Fibroblast of lung (primary cell): ENCODE measurements around the gene PUS7L. TPM values are rescaled to one million over a fixed set of nuclear protein-coding genes. Genes with fewer than 3 reads are reported as not detected.

Experiments
- DNase-seq, 2 donors: peaks; one replicate each; pipeline versions ENCODE4 v3.0.0 to v3.0.0-alpha.2; 2010; ENCODE audit warnings: low read depth in 2 of 2
- H2AFZ ChIP-seq: 2 replicates; pipeline ENCODE4 v1.5.1; 2012; ENCODE audit warnings: low read length, control low read depth, inconsistent platforms
- H3K27ac ChIP-seq: 2 replicates; pipeline ENCODE4 v1.5.1; 2011; ENCODE audit warnings: low read length, control low read depth; ENCODE audit not compliant: insufficient read depth
- H3K27me3 ChIP-seq: 2 replicates; pipeline ENCODE4 v1.5.1; 2011; ENCODE audit warnings: mild to moderate bottlenecking, low read length; ENCODE audit not compliant: control insufficient read depth, insufficient read depth
- H3K36me3 ChIP-seq: 2 replicates; pipeline ENCODE4 v1.5.1; 2011; ENCODE audit warnings: low read length; ENCODE audit not compliant: control insufficient read depth, insufficient read depth
- H3K4me1 ChIP-seq: 2 replicates; pipeline ENCODE4 v1.5.1; 2011; ENCODE audit warnings: low read length; ENCODE audit not compliant: control insufficient read depth, insufficient read depth; ENCODE audit errors: extremely low read depth
- H3K4me2 ChIP-seq: 2 replicates; pipeline ENCODE4 v1.5.1; 2011; ENCODE audit warnings: low read length, control low read depth; ENCODE audit not compliant: insufficient read depth; ENCODE audit errors: extremely low read depth
- H3K4me3 ChIP-seq, 4 experiments: fragments of 200-600 bp in 1 of 4; sonication (generic) in 1 of 4; replicated peaks in 1 of 4; 2 replicates each; pipeline ENCODE4 v1.5.1; 2011 to 2016; ENCODE audit warnings: low read length in 4 of 4, low read depth in 3 of 4, mild to moderate bottlenecking in 3 of 4, control low read depth in 2 of 4, inconsistent platforms in 1 of 4, mixed read lengths in 1 of 4; ENCODE audit not compliant: insufficient read depth in 1 of 4; ENCODE audit errors: control extremely low read depth in 1 of 4
- H3K79me2 ChIP-seq: 2 replicates; pipeline ENCODE4 v1.5.1; 2012; ENCODE audit warnings: mild to moderate bottlenecking, low read length, inconsistent platforms; ENCODE audit not compliant: control insufficient read depth, insufficient read depth
- H3K9ac ChIP-seq: 2 replicates; pipeline ENCODE4 v1.5.1; 2011; ENCODE audit warnings: mild to moderate bottlenecking, low read length, control low read depth; ENCODE audit not compliant: insufficient read depth
- H3K9me3 ChIP-seq: 2 replicates; pipeline ENCODE4 v1.5.1; 2012; ENCODE audit warnings: low read depth, low read length; ENCODE audit not compliant: control insufficient read depth, insufficient read depth
- H4K20me1 ChIP-seq: 2 replicates; pipeline ENCODE4 v1.5.1; 2011; ENCODE audit warnings: low read length; ENCODE audit not compliant: control insufficient read depth, insufficient read depth; ENCODE audit errors: extremely low read depth
- CTCF ChIP-seq, 2 donors: IDR thresholded peaks in 1 of 2; conservative IDR thresholded peaks in 1 of 2; 1 replicate in 1 of 2; 2 replicates in 1 of 2; pipeline ENCODE4 v1.5.1; 2011 to 2012; ENCODE audit warnings: low read length in 2 of 2, control low read depth in 1 of 2, inconsistent platforms in 1 of 2, low read depth in 1 of 2, mild to moderate bottlenecking in 1 of 2
- EZH2 ChIP-seq: IDR thresholded peaks from 2 replicates; pipeline ENCODE4 v1.5.1; 2012; ENCODE audit warnings: low read length, control low read depth, mild to moderate bottlenecking; ENCODE audit errors: missing control alignments
- polyA plus RNA-seq, 2 donors: library from polyadenylated mRNA; depleted of rRNA in 1 of 2; stranded (reverse) in 1 of 2; unstranded in 1 of 2; fragments of >200 nt; gene quantifications; 2 replicates each; pipeline ENCODE4 v1.2.1, GENCODE V29; 2011 to 2012; ENCODE audit warnings: missing spikeins in 1 of 2
- total RNA-seq: library from RNA; depleted of rRNA; stranded (reverse); fragments of >200 nt; gene quantifications from 2 replicates; pipeline ENCODE4 v1.2.1, GENCODE V29; 2014

PUS7L gene
- total and polyA plus RNA-seq, 2 donors (not counting 1 experiment from before 2014, with no cell fraction given) = 10.9 to 17.0 TPM

GRCh38 chr12:43776498-43776897, 17.9 kb upstream of the PUS7L start:
- no peak overlapping the region for H2AFZ ChIP-seq
- no peaks in the 10 kb centered on the region for H4K20me1 ChIP-seq
- no peak overlapping the region for H3K9ac ChIP-seq
- peak; percentile 13 to 53 for DNase-seq
- H3K4me1 ChIP-seq = no peaks in the 10 kb centered on the region
- H3K36me3 ChIP-seq = peaks cover 2% of the 10 kb centered on the region
- no peak overlapping the region for H3K27ac ChIP-seq
- no peak for TF ChIP-seq EZH2
- TF ChIP-seq CTCF (conservative IDR thresholded peaks at IDR 0.05 in 1 of 2, IDR thresholded peaks at IDR 0.05 in 1 of 2; ENCODE audit: low read depth in 1 of 2, low read length in 2 of 2) = peak; percentile 33 to 46
- no peaks in the 10 kb centered on the region for H3K79me2 ChIP-seq
- no peak overlapping the region for H3K4me3 ChIP-seq
- H3K27me3 ChIP-seq = no peaks in the 10 kb centered on the region
- H3K9me3 ChIP-seq = no peaks in the 10 kb centered on the region
- H3K4me2 ChIP-seq = no peak overlapping the region

GRCh38 chr12:43766291-43766690, 7.7 kb upstream of the PUS7L start:
- Histone ChIP-seq H3K27ac (no peak overlapping the region), H2AFZ (no peak overlapping the region), H3K4me3 (no peak overlapping the region), H3K4me1 (no peaks in the 10 kb centered on the region), H3K9me3 (no peaks in the 10 kb centered on the region), H3K4me2 (no peak overlapping the region), H3K36me3 (no peaks in the 10 kb centered on the region), H3K27me3 (no peaks in the 10 kb centered on the region), H3K79me2 (no peaks in the 10 kb centered on the region), H4K20me1 (no peaks in the 10 kb centered on the region), H3K9ac (no peak overlapping the region)
- no peak for TF ChIP-seq EZH2
- TF ChIP-seq CTCF (conservative IDR thresholded peaks at IDR 0.05 in 1 of 2, IDR thresholded peaks at IDR 0.05 in 1 of 2; ENCODE audit: low read depth in 1 of 2, low read length in 2 of 2) = no peak
- peak in 1 of 2 donors; percentile 31 for DNase-seq

- no peak for DNase-seq
- Histone ChIP-seq H3K27ac (no peak overlapping the region), H3K9me3 (no peaks in the 10 kb centered on the region), H3K27me3 (no peaks in the 10 kb centered on the region), H3K4me1 (peaks cover 5% of the 10 kb centered on the region), H3K79me2 (peaks cover 8% of the 10 kb centered on the region), H3K9ac (no peak overlapping the region), H3K4me2 (no peak overlapping the region), H4K20me1 (no peaks in the 10 kb centered on the region), H3K4me3 (no peak overlapping the region), H2AFZ (no peak overlapping the region), H3K36me3 (no peaks in the 10 kb centered on the region)
- no peak for TF ChIP-seq CTCF (conservative IDR thresholded peaks at IDR 0.05 in 1 of 2, IDR thresholded peaks at IDR 0.05 in 1 of 2; ENCODE audit: low read depth in 1 of 2, low read length in 2 of 2)
- TF ChIP-seq EZH2 = no peak
These were observed 5.9 kb upstream of the PUS7L start for GRCh38 chr12:43764528-43764927.
